ACC112 (cell line): ENCODE data around the gene LENG1.
"Not testable (repeated sequence)": the region's sequence is repeated elsewhere in the genome, so short reads cannot be mapped to it uniquely, and the experiment has no call there.

ENCODE experiments used
- H2AFZ ChIP-seq: fragments of 200-600 bp; sonication (generic); one replicate; pipeline ENCODE4 v1.6.0; 2017; ENCODE audit warnings: antibody characterized with exemption, low read length; ENCODE audit not compliant: unreplicated experiment
- H3K27ac ChIP-seq: fragments of 200-600 bp; sonication (generic); 2 replicates; pipeline ENCODE4 v1.5.1; 2014; ENCODE audit warnings: low read depth, mild to moderate bottlenecking, antibody characterized with exemption, low read length, moderate library complexity
- H3K27me3 ChIP-seq: fragments of 200-600 bp; sonication (generic); 2 replicates; pipeline ENCODE4 v1.6.1; 2014; ENCODE audit warnings: mild to moderate bottlenecking, antibody characterized with exemption, low read length, moderate library complexity, mixed read lengths; ENCODE audit not compliant: insufficient read depth
- H3K36me3 ChIP-seq: fragments of 200-600 bp; sonication (generic); 2 replicates; pipeline ENCODE4 v1.6.1; 2016; ENCODE audit warnings: mild to moderate bottlenecking, antibody characterized with exemption, low read length, moderate library complexity, mixed read lengths; ENCODE audit not compliant: insufficient read depth
- H3K4me1 ChIP-seq: fragments of 200-600 bp; sonication (generic); one replicate; pipeline ENCODE4 v1.6.1; 2016; ENCODE audit warnings: low read length, mixed read lengths; ENCODE audit not compliant: insufficient read depth, unreplicated experiment, control insufficient read depth
- H3K4me3 ChIP-seq: fragments of 200-600 bp; sonication (generic); 2 replicates; pipeline ENCODE4 v1.5.1; 2014; ENCODE audit warnings: mild to moderate bottlenecking, low read depth, low read length
- H3K79me2 ChIP-seq: fragments of 200-600 bp; sonication (generic); one replicate; pipeline ENCODE4 v1.6.0; 2016; ENCODE audit warnings: low read length; ENCODE audit not compliant: control insufficient read depth, unreplicated experiment, insufficient read depth

The LENG1 gene

GRCh38 chr19:54189145-54189734, 29.7 kb upstream of the LENG1 start, which contains the start of gene MBOAT7:
TSS of gene MBOAT7 (minus strand) at chr19:54189580. CDS start at chr19:54188508, 1,072 bp downstream.
- H3K36me3 ChIP-seq = no peaks in the 10 kb centered on the region
- H3K4me1 ChIP-seq = peaks cover 8% of the 10 kb centered on the region
- peak within 1 kb of the TSS; percentile 98 for H3K4me3 ChIP-seq
- H3K79me2 ChIP-seq = peaks cover 45% of the 10 kb centered on the region
- H2AFZ ChIP-seq = peak within 1 kb of the TSS; percentile 76
- H3K27ac ChIP-seq = peak within 1 kb of the TSS; percentile 99
- H3K27me3 ChIP-seq = no peaks in the 10 kb centered on the region

GRCh38 chr19:54188215-54188871, 28.8 kb upstream of the LENG1 start:
- no peaks in the 10 kb centered on the region for H3K27me3 ChIP-seq
- no peak overlapping the region for H2AFZ ChIP-seq
- peaks cover 44% of the 10 kb centered on the region for H3K79me2 ChIP-seq
- H3K4me1 ChIP-seq = peaks cover 8% of the 10 kb centered on the region
- H3K36me3 ChIP-seq = 0 out of 2 replicates have a peak, but pooled peaks cover under 1% of the 10 kb centered on the region
- peak overlapping the region; percentile 85 for H3K4me3 ChIP-seq
- H3K27ac ChIP-seq = peak overlapping the region; percentile 99

GRCh38 chr19:54186934-54187381, 27.4 kb upstream of the LENG1 start:
- H2AFZ ChIP-seq = no peak overlapping the region
- 0 out of 2 replicates have a peak, but pooled peaks cover 5% of the 10 kb centered on the region for H3K36me3 ChIP-seq
- no peak overlapping the region for H3K4me3 ChIP-seq
- no peak overlapping the region for H3K27ac ChIP-seq
- H3K4me1 ChIP-seq = peaks cover under 1% of the 10 kb centered on the region
- no peaks in the 10 kb centered on the region for H3K27me3 ChIP-seq
- peaks cover 31% of the 10 kb centered on the region for H3K79me2 ChIP-seq

- Histone ChIP-seq H3K27ac (no peak overlapping the region), H3K36me3 (0 out of 2 replicates have a peak, but pooled peaks cover 5% of the 10 kb centered on the region), H3K27me3 (no peaks in the 10 kb centered on the region), H2AFZ (no peak overlapping the region), H3K4me3 (no peak overlapping the region), H3K79me2 (peaks cover 26% of the 10 kb centered on the region), H3K4me1 (no peaks in the 10 kb centered on the region)
Measured at GRCh38 chr19:54186351-54186750, 26.8 kb upstream of the LENG1 start.

GRCh38 chr19:54183431-54183830, 23.9 kb upstream of the LENG1 start:
- no peak overlapping the region for H3K27ac ChIP-seq
- peaks cover 20% of the 10 kb centered on the region for H3K79me2 ChIP-seq
- 0 out of 2 replicates have a peak, but pooled peaks cover 5% of the 10 kb centered on the region for H3K36me3 ChIP-seq
- H2AFZ ChIP-seq = no peak overlapping the region
- no peak overlapping the region for H3K4me3 ChIP-seq
- H3K27me3 ChIP-seq = no peaks in the 10 kb centered on the region
- H3K4me1 ChIP-seq = no peaks in the 10 kb centered on the region

- H3K36me3 ChIP-seq, H3K4me3 ChIP-seq, H2AFZ ChIP-seq, H3K27me3 ChIP-seq, H3K4me1 ChIP-seq, H3K79me2 ChIP-seq, H3K27ac ChIP-seq: not testable (repeated sequence)
Measured at GRCh38 chr19:54181894-54182293, 22.4 kb upstream of the LENG1 start.

- H3K27ac ChIP-seq = no peak overlapping the region
- 0 out of 2 replicates have a peak, but pooled peaks cover 5% of the 10 kb centered on the region for H3K36me3 ChIP-seq
Measured at GRCh38 chr19:54180691-54181091, 21.2 kb upstream of the LENG1 start.

GRCh38 chr19:54179921-54180461, 20.5 kb upstream of the LENG1 start:
- Histone ChIP-seq H3K79me2 (no peaks in the 10 kb centered on the region), H3K27ac (no peak overlapping the region)

More at GRCh38 chr19:54180691-54181091, 21.2 kb upstream of the LENG1 start:
- Histone ChIP-seq H3K79me2 (no peaks in the 10 kb centered on the region), H3K27me3 (no peaks in the 10 kb centered on the region), H2AFZ (no peak overlapping the region), H3K4me3 (no peak overlapping the region), H3K4me1 (no peaks in the 10 kb centered on the region)

GRCh38 chr19:54179262-54179852, 19.8 kb upstream of the LENG1 start:
- H3K79me2 ChIP-seq = no peaks in the 10 kb centered on the region
- no peak overlapping the region for H3K27ac ChIP-seq
- H3K4me3 ChIP-seq = no peak overlapping the region
- H3K27me3 ChIP-seq = no peaks in the 10 kb centered on the region
- H3K4me1 ChIP-seq = no peaks in the 10 kb centered on the region
- H2AFZ ChIP-seq = no peak overlapping the region
- 0 out of 2 replicates have a peak, but pooled peaks cover 5% of the 10 kb centered on the region for H3K36me3 ChIP-seq

More at GRCh38 chr19:54179921-54180461, 20.5 kb upstream of the LENG1 start:
- Histone ChIP-seq H2AFZ (no peak overlapping the region), H3K36me3 (0 out of 2 replicates have a peak, but pooled peaks cover 5% of the 10 kb centered on the region), H3K27me3 (no peaks in the 10 kb centered on the region), H3K4me1 (no peaks in the 10 kb centered on the region), H3K4me3 (no peak overlapping the region)

GRCh38 chr19:54178581-54179261, 19.2 kb upstream of the LENG1 start:
- no peak overlapping the region for H3K4me3 ChIP-seq
- no peaks in the 10 kb centered on the region for H3K4me1 ChIP-seq
- H3K27me3 ChIP-seq = no peaks in the 10 kb centered on the region
- H3K36me3 ChIP-seq = 0 out of 2 replicates have a peak, but pooled peaks cover 5% of the 10 kb centered on the region
- no peaks in the 10 kb centered on the region for H3K79me2 ChIP-seq
- no peak overlapping the region for H3K27ac ChIP-seq
- H2AFZ ChIP-seq = no peak overlapping the region
